Activated CD8-positive, alpha-beta memory T cell treated with anti-CD3 and anti-CD28 coated beads for 24 hours (primary cell): ENCODE measurements around the gene CCSER1.

ENCODE experiments used
- DNase-seq: peaks from one replicate; pipeline ENCODE4 v3.0.0-alpha.2; 2020

The CCSER1 gene

DNA sequence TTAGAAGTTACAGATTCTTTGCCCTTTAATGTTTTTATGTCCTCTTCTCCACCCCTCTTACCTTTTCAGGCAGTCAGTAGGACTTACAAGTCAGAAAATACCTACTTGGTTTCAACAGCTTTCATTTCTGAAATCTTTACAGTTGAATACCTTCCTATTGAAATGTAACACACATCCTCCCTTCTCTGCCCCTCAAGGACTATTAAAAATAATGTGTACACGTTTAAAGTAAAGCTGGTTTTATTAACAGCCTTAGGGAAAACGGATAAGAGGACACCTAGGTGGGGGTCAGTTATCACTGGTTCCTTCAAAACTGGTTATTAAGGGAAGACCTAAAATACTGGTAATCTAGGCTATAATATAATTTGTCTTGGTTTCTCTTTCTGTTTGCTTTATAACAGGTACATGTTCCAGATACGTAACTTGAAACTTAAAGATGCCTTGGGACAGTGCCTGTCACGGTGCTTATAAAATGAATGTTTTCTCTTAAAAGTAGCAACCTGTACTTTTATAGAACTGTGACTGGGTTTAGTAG is 1.8 kb downstream of the CCSER1 start:
- no peak for DNase-seq

DNA sequence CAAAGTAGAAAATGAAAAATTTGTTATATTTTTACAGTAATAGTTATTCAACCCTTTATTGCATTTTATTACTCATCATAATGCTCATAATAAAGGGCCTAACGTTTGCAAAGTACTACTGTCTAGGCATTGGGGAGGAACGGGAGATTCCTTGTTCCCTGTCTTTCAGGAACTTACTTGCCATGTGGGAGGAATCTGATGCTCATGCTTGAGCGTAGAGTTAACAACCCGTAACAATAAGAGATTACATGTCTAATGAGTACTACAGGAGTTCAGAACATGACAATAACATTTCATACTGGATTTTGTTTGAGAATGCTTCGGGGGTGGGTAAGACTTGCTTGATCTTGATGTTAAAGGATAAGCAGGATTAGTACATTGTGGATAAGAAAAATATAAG is 2.9 kb downstream of the CCSER1 start:
- no peak for DNase-seq

DNA sequence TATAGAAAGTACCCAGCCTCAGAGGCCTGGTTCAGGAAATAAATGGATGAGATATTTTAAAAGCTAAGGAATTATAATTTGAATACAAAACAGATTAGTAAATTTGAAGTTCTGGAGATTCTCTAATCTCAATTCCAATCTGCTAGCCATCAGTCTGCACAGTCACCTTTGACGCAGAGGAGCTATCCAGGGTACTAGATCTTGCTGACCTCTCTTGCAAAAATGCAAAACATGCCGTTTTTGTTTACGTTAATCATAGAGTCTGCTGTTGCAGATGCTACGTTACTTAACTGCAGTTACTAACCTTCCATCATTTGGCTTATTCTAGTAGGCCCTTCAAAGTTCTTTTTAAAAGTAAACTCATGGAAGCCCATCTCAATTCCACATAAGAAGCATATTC is 10.4 kb downstream of the CCSER1 start:
- no peak for DNase-seq

DNA sequence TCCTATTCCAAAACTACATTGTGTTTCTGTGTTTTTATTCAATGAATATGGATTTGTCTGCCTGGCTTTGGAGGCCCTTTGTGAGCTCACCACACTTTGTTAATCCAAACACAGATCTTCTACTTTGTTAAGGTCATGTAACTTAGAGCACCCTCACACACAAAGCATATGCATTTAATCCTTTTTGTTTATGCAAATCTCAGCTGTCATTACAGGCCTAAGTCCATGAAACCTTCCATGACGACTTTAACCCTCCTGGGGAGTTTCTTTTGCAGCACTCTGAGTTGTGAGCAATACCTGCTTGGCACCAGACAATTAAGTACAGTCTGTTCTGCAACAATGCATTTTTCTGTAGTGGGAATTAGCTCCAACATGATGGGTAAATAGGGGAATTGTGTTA is 14.9 kb downstream of the CCSER1 start:
- DNase-seq: no peak

DNA sequence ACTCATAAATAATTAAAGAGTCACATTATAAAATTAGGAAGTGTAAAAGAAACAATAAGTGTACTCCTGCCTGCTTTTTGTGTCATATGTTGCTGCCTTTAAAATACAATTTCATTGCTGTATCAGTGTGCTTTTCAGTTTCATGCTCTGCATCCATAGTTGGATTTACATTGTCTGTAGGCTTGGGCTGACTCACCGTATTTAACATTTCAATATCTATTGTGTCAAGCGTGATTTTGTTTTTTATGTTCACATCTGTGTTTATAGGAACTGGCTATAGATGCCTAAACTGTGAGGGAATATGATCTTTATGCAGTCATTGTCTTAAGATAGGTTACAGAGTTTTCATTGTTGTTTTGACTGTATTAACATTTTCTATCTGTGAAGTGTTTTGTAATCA is 18.1 kb downstream of the CCSER1 start:
- no peak for DNase-seq

DNA sequence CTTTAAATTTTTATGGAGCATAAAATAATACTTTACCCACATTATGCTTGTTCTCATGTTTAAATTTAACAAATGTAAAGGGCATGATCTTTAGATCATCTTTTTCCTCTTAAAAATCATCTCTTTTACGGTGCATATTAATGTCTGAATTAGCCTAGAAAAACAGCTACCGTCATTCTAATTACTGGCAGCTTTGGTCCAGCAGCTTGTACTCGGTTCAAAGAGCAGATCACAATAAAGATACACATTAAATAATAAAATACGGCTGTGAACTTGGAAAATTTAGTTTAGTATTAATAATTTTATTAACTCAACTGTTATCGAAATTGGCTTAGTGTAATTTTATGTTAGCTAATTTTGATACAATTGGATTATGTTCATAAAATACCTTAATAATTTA is 19.1 kb downstream of the CCSER1 start:
- no peak for DNase-seq

DNA sequence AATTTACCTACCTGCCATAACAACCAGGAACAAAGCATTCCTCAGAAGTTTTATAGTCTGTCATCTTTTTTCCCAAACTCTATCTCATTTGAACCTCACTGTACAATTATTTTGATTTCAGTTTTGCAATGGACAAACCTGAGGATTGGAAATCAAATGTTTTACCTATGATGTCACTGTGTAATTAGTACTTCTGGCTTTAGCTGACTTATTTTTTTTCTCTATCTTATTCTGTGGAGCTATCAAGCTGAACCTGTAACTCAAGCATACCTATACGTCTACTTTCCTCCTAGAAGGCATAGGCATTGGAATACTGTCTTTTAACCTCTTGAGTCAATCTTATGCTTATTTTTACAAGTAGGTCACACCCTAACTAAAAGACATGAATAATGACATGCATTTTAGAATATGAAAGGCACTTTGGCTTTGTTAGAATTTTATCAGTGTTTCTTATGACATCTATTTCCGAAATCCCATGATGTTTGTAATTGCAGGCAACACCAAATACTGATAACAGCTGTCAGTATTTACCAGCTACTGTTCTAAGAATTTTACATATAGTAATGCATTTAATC is 21.5 kb downstream of the CCSER1 start:
- DNase-seq: no peak

DNA sequence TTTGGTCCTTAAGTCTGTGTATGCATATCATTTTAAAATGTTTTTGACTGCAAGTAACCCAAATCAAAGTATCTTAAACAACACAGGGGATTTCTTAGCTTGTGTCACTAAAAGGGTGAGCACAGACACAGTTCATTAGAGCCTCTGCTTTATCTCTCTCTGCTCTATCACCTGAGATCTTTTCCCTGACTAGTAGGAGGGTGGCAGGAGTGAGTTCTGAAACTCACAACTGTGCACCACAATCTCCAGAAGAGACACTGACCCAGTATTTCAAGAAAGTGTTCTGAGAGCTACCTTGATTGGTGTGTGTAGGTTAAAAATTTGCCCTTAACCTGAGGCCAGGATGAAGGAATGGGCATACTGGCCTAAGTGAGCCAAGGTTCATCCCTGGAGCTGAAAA is 24.8 kb downstream of the CCSER1 start:
- DNase-seq: no peak

DNA sequence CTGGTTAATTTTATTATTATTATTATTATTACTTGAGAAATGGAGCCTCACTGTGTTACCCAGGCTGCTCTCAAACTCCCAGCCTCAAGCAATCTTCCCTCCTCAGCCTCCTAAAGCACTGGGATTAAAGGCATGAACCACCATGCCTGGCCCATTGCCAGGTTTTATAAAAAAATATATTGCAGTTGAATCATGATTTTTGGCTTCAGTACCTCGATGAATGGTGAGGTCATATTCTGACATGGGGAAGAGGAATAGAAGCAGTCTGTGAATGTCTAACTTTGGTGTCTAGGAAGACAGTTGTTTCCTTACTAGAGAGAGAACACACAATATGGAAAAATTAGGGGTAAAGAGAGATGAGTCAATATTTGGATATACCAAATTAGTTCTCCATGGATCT is 32.0 kb downstream of the CCSER1 start:
- no peak for DNase-seq

DNA sequence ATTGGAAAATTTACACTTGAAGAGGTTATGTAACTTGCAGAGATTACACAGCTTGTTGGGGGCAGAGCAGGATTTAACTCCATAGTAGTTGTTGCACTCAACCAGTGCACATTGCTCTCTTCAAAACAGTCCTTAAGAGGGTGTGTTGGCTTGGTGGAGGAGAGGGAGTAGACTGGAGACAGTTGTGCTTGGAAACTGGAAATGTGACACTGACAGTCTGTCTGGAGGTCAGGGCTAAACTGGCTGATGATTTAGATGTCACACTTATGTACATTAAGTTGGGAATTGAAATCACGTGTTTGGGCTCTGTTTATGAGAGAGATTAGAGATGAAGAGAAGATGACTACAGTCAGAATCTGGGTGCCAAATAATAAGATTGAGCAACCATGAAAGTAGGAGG is 32.9 kb downstream of the CCSER1 start:
- DNase-seq: no peak

DNA sequence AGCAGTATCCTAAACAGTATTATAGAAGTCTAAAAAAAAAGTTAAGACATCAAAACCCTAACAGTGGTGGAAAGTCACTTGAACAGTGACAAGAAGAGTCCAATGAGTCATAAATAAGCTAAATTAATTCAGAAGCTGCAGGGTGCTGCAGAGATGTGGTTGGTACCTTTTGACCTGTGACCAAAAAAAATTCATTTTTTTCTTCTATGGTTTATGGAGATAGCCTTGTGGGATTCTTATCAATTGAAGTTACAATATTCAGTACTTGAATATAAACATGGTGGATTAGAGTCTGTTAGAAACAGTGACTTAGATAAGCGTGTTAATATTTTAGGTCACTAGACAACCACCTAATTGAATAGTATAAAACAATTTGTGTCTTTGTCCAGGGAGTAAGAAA is 35.4 kb downstream of the CCSER1 start:
- no peak for DNase-seq

DNA sequence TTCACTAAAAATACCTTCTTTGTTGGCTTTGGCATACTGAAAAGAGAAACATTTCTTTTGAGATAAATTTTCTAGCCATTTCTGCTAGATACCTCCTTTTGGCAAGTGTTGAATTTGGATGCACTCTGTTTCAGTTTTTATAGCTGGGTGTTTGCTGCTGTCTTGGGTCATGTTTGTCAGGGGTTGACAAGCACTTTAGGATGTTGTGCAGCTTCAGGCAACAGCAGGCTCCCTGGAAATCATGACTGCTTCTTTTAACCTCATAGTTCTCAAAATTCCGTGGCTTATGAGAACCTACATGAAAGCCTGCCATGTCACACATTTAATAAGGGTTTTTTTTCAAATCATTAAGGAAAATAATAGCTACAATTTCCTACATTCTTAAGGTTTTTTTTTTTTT is 36.7 kb downstream of the CCSER1 start:
- DNase-seq: no peak

DNA sequence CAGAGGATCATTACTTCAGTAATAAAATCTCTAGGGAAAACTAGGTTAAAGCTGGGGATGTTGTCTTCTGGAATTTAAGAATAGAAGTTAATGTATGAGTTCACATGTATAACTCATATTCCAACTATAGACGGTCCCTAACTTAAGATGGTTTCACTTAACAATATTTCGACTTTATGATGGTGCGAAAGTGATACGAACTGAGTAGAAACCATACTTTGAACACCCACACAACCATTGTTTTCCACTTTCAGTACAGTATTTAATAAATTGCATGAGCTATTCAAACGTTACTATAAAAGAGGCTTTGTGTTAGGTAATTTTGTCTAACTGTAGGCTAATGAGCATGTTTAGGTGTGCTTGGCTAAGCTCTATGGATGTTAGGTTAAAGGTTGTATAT is 38.7 kb downstream of the CCSER1 start:
- no peak for DNase-seq

DNA sequence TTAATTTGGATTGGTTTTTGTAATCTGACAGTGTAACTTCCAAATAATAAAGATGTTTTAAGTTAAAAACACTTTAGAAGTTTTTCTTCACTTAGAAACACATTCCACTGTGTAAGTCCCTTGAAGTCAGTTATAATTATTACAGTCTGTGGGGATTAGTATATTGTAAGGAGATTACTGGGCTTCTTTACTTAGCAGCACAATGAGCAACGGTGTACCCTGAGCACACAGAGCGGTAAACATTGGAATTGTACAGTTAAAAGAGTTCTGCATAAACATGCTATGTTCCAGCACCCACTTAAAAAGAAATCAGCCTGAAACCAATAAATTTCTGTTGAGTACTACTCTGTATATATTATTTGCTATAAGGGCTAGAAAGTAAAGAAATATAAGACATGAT is 44.3 kb downstream of the CCSER1 start:
- DNase-seq: no peak

DNA sequence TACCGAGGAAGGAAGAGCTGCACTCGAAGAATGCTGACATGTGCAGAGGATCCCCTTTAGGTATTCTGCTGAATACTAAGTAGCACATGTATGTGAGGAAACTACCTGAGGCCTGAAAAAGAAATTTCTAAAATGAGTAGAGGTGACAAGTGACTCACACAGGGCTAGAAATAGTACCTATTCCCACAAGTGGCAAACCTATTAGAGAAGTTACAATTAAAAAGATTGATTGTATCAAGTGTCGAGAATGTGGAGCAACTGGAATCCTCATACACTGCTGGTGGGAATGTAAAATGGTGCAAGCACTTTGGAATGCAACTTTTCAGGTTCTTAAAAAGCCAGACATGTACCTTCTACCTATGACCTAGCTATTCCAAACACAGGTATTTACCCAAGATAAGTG is 47.4 kb downstream of the CCSER1 start:
- DNase-seq: no peak

DNA sequence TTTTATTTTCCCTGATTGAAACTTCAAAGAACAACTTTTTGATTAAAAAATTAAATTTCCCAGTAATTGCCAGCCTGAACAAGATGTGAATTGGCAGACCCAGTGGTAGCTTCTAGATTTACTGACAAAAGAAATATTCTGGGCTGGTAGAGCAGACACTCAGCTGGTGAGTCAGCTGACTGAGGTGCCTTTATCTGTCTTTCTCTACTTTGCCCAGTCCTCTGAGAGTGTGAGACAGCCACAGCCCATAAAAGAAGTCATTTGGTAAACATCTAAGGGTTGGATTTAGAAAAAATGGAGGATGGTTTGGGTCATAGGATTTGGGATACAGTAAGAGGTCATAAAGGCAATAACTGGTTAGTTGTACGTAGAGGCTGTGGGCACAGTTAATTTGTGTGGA is 54.5 kb downstream of the CCSER1 start:
- DNase-seq: no peak

DNA sequence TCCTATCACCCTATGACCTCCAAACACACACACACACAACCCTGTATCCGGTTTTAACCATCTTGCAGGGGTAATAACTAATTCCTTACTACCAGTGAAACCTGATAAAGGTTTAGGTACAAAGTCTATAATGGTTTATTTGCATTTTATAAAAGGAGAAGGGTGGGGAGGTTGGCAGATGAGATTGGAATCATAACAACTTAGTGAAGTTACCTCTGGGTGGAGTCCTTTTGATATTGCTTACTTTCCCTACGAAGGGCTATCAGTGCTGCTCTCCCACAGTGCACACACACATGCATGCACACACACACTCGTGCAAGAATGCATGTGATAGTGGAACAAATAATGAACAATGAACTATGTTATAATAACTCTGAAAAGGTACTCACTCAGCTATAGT is 56.1 kb downstream of the CCSER1 start:
- DNase-seq: no peak

DNA sequence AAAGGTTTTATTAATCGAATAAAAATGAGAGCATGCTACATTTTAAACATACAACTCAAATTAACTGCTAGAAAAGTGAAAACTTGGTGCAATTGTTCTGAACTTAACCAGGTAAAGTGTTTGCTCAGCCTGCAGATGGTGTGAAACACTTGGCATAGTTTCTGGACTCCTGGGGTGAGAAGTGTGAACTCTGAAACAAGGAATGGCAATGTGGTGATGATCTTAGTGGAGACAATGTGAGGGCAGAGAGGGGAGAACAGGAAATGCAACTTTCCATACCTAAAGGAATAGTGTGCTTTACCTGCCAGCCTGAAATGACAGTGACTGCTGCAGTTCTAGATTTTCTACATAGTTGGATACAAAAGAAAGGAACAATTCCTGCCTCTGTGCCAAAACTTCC is 57.4 kb downstream of the CCSER1 start:
- no peak for DNase-seq

DNA sequence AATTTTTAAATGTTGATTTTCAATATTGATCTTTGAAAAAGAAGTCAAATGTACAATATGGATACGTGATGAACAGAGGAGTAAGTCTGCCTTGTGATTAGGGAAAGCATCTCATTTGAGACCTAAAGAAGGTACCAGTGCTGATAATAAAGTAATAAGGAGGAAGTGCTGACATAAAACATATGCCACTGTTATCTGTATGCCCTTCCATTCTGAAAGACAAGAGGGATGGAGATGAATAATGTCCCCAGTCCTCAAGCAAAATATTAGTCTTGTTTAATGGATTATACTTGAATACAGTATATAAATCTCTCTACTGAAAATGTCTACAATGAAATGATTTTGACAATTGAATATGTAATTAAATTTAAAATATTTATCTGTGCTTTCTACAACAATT is 58.2 kb downstream of the CCSER1 start:
- no peak for DNase-seq

DNA sequence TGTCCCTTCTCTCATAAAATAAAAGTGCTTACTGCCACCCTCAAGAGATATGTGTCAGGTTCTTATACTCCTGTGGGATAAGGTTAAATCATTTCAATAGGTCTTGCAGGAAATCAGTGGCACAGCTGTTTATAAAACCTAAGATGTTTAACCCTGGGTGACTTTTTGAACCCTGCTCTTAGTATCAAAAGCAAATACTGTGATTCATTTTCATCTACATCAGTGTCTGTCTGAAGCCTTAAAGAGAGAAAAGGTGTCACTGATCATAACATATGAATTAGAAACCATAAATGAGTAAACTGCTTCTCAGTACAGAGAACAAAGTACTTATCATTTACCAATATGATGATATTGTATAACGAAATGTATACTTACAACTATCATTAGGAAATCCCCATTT is 59.0 kb downstream of the CCSER1 start:
- DNase-seq: no peak

DNA sequence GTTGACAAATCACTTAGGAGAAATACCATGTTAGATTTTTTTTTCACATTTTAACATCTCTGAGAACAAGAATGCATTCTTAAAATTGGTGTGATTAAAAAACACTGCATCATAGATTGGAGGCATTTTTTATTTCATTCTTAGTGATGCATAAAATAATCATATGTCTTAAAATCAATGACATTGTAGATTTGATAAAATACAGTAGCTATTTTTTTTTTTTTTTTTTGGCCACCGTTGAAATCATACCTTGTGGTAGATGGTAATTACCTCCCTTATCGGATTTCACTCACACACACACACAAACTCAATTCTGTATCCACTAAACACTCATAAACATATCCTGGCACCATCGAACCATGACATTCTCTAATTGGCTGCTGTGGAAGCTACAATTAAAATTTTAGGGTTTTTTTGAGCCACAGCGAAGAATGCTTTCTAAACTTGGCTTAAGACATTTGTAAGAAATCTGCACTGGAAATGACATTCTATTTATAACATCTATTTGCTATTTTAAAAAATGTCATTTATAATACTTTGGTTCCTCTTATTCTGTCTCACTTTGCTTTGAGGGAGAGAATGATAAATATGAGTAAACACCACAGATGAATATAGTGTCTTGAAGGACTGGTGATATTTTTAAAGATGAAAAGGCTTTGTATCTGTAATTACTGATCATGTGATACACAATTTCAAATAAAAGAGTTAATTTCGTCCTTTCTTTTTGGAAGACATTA is 60.1 kb downstream of the CCSER1 start:
- DNase-seq: no peak

DNA sequence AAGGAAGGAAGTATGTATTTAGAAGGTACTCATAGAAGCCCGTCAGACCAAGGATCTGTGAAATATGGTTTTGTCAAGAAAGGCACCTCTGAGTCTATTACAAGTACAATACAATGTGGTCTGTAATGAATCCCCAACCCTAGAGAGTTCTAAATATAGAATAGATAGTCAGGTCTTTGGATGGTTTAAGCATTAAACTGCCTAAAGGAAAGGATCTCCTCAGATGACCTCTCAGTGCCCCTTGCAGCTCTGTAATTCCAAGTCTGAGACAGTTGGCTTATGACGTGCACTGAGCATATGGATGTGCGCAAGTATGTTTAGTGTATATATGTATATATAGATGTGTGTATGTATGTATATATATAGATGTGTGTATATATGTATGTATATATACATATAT is 62.0 kb downstream of the CCSER1 start:
- DNase-seq: no peak

DNA sequence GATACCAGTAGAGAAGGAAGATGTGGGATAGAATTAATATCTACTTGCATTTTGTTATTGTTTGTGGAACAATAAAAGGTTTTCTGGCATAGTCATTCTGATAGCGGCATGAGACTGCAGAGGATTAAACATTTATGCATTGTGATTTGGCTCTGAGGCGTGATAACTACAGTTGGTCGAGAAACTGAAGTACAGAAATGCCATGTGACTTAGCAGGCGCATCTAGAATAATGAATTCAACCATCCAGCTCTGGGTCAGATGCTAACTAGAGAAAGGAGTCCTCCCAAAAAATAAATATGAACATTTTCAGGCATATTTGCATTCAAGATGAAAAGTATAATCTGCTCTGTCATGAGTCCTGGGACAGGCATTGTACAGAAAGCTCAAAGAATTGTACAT is 62.8 kb downstream of the CCSER1 start:
- no peak for DNase-seq

DNA sequence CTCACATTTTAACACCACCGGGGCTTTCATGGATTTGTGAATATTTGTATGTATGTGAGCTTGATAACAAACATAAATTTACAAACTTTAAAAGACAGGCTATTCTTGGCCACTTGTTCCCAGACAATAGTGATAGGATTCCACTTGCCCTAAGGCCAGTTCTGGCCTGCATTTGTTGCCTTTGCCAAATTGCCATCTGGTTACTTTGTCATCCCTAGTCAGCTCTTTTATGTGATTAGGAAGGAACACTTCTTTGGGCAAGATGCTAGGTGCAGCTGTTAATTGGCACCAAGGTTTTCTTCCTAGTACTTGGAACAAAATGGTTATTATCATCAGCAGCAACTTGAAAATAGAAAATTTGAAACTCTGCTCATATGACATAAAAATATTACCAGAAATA is 63.3 kb downstream of the CCSER1 start:
- no peak for DNase-seq
